Fibroblast of mammary gland (primary cell): ENCODE results near the gene GLYR1.

ENCODE experiments used
- DNase-seq: peaks from one replicate; pipeline ENCODE4 v3.0.0-alpha.2; 2010; ENCODE audit warnings: low read depth
- H3K4me3 ChIP-seq: 2 replicates; pipeline ENCODE4 v1.5.1; 2011; ENCODE audit warnings: low read depth, mild to moderate bottlenecking, low read length, moderate library complexity; ENCODE audit not compliant: control insufficient read depth
- TF ChIP-seq, protein P1 (sequence below): conservative IDR thresholded peaks from 2 replicates; pipeline ENCODE4 v1.5.1; 2011; ENCODE audit warnings: low read depth, low read length, inconsistent platforms; ENCODE audit not compliant: control insufficient read depth, insufficient read depth

Gene GLYR1

DNA sequence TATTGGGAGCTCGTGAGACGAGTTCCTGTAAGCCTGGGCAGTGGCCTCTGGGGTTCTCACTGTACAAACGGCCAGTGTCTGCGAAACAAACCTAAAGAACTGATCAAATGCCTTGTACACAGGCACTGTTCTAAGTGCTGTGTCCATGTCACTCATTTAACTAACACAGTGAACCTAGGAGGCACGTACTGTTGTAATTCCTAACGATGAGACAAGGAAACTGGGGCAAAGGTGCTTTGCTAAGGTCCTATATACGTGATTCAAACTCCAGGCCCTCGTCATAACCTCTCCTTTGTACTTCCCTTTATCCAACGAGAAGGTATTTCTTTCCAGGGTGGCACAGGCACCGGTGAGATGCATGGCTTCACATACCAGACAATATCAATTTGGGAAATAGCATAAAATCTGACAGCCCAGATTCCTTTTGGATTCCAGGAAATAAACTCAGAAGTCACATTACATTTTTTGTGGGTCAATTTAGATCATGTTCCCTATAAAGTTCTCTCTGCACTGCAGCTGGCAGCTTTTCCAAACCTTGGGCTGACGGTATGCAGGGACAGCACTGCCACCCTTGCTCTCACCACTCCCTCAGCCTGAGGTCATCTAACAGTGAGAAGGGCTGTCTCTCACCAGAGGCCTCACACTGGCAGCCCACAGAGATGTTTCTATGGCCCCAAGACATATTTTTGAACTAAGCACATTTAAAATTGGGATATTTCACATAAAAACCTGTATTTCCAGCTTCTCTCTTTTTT, 18.3 kb downstream of the GLYR1 start:
- no peak for DNase-seq
- no peak overlapping the region for H3K4me3 ChIP-seq
- TF ChIP-seq, protein P1, sequence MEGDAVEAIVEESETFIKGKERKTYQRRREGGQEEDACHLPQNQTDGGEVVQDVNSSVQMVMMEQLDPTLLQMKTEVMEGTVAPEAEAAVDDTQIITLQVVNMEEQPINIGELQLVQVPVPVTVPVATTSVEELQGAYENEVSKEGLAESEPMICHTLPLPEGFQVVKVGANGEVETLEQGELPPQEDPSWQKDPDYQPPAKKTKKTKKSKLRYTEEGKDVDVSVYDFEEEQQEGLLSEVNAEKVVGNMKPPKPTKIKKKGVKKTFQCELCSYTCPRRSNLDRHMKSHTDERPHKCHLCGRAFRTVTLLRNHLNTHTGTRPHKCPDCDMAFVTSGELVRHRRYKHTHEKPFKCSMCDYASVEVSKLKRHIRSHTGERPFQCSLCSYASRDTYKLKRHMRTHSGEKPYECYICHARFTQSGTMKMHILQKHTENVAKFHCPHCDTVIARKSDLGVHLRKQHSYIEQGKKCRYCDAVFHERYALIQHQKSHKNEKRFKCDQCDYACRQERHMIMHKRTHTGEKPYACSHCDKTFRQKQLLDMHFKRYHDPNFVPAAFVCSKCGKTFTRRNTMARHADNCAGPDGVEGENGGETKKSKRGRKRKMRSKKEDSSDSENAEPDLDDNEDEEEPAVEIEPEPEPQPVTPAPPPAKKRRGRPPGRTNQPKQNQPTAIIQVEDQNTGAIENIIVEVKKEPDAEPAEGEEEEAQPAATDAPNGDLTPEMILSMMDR: no peak

DNA sequence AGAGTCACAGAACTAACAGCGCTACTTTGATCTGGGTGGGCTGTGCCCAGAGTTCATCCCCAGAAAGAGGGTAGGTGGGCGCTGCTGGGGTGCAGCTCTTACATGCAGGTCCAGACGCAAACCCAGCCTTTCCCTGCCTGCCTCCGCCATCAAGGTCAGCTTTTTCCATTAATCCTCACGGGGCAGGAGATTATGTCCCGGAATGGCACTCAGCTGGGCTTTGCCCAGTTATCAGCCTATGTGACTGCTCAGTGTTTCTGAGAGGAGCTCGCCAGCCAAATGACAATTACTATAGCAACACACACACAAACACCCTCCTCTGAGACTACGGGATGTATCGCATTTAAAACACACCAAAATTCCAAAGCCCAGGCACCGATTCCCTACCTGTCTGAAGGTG, 20.1 kb downstream of the GLYR1 start:
- TF ChIP-seq, protein P1: no peak
- no peak for DNase-seq
- no peak overlapping the region for H3K4me3 ChIP-seq

DNA sequence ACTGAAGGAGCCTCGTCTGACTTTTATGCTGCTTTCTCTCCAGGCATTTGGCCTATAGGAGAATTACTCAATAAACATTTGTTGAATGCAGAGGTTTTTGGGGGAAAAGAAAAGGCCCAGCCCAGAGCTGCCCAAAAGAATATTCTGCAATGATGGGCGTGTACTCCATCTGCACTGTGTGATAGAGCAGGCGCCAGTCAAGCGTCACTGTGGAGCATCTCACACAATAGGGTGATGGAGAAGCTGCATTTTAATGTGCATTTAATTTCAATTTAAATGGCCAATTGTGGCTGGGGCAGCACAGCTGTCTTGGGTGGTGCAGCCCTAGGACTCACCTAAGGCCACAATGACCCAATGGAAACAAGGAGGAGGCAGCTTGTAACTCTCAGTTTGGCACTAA, 20.6 kb downstream of the GLYR1 start:
- no peak overlapping the region for H3K4me3 ChIP-seq
- TF ChIP-seq, protein P1: no peak
- DNase-seq: no peak

DNA sequence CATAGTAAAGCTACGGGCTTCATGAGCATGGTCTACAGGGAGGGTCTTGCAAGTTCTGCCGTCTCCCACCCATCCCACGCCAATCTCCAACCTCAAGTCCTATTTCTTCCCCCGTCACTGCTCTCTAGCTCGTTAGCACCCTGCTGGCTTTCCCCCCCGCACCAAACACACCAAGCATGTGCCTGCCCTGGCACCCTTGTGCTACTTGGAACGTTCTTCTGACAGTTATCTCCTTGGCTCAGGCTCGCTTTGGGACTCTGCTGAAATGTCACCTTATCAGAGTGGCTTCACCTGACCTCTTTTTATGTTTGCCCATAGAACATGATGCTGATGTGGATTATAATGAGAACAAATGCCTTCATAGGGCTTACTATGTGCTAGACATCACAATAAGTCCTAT, 21.9 kb downstream of the GLYR1 start:
- TF ChIP-seq, protein P1: no peak
- DNase-seq: no peak
- H3K4me3 ChIP-seq: no peak overlapping the region

DNA sequence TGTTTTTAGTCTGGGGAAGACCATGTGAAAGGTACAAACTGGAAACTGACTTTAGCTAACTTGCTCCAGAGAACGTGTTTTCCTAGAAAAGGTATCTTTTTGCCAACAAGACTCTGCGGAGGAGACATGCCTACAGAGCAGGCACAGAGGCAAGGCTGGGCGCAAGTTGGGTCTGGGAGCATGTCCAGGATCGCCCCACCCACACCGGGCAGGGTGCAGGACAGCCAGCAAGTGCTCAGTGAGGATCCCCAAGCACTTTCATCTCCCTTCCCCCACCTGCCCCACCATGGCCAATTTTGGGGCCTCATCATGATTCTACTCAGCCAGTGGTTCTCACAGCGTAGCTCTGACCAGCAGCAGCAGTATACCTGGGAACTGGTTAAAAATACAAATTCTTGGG, 26.4 kb downstream of the GLYR1 start:
- TF ChIP-seq, protein P1: no peak
- no peak overlapping the region for H3K4me3 ChIP-seq
- DNase-seq: no peak

DNA sequence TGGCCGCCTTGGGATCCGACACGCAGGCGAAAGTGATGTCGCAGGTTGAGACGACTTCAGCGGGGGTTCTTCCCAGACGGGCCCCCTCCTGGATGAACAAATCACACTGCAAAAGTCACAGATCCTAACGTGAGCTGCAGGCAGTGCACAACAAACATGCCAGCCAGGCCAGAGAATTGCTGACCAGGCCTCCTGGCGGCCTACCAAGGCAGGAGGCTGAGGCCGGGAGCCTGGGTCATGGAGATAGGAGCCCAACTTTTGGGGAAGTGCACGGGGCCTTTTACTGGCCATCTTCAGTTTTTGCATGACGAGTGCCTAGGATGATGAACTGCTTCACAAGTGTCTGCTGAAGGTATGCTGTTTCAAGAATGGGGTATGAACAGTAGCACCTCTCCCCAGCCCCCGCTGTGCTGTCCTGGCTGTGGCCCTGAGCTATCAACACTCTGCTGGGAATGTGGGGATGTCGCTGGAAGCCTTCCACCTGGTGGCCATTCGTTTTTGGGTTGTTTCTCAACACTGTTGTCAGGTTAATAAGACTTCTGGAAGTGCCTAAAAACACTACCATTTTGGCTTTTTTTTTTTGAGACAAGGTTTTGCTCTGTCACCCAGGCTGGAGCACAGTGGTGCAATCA, 32.4 kb downstream of the GLYR1 start:
- no peak for DNase-seq
- TF ChIP-seq, protein P1: no peak
- H3K4me3 ChIP-seq: no peak overlapping the region

DNA sequence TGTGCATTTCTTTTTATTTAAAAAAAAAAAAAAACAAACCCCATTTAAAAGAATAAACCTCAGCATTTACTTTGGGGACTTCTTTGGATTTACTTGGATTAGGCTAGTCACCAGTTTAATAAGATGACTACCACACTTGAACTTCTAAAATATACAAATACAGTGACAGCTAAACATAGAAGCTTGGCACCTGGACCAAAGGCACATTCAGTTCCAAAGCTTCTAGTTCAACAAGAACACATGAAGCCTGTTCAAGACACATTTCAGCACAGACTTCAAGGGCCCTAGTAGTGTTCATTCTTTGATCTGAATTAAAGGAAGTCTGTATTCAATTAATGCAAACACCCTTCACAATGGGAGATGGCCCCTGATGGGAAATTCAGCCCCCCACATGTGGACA, 33.0 kb downstream of the GLYR1 start:
- DNase-seq: no peak

More for the DNA sequence above, 33.0 kb downstream of the GLYR1 start:
- TF ChIP-seq, protein P1: no peak
- H3K4me3 ChIP-seq: no peak overlapping the region
